CD8-positive, alpha-beta memory T cell (primary cell): Measurements from ENCODE around the gene SEMA6D. TPM values are rescaled to one million over a fixed set of nuclear protein-coding genes. Genes with fewer than 3 reads are reported as not detected.
"Not testable (repeated sequence)": the region's sequence is repeated elsewhere in the genome, so short reads cannot be mapped to it uniquely, and the experiment has no call there.

ENCODE experiments used
- CTCF ChIA-PET: fragments of 350-600 bp; sonication (Branson Sonifier 250); formaldehyde crosslinking; loops from one replicate; lab custom pipeline; 2021; ENCODE audit warnings: antibody characterized with exemption; lab: Charles Lee
- POLR2A ChIA-PET: fragments of 350-600 bp; sonication (Branson Sonifier 250); formaldehyde crosslinking; loops from one replicate; lab custom pipeline; 2021; ENCODE audit warnings: antibody characterized with exemption; lab: Charles Lee
- DNase-seq, 5 donors: peaks; one replicate each; pipeline versions ENCODE4 v3.0.0 to v3.0.0-alpha.2; 2020 to 2022; ENCODE audit warnings: mixed read lengths in 1 of 5
- H3K27ac ChIP-seq: one replicate; pipeline ENCODE4 v1.7.0; 2013; ENCODE audit warnings: low read depth, mild to moderate bottlenecking, low read length, moderate library complexity
- H3K27me3 ChIP-seq: 2 replicates; pipeline ENCODE4 v1.7.0; 2013; ENCODE audit warnings: low read length, mild to moderate bottlenecking; ENCODE audit not compliant: insufficient read depth, poor library complexity, severe bottlenecking
- H3K36me3 ChIP-seq: 2 replicates; pipeline ENCODE4 v1.7.0; 2013; ENCODE audit warnings: mild to moderate bottlenecking, low read length, moderate library complexity; ENCODE audit not compliant: insufficient read depth
- H3K4me1 ChIP-seq: 2 replicates; pipeline ENCODE4 v1.7.0; 2013; ENCODE audit warnings: mild to moderate bottlenecking, low read length, moderate library complexity; ENCODE audit not compliant: insufficient read depth
- H3K4me3 ChIP-seq: 2 replicates; pipeline ENCODE4 v1.7.0; 2013; ENCODE audit warnings: mild to moderate bottlenecking, low read length
- H3K9me3 ChIP-seq: 2 replicates; pipeline ENCODE4 v1.7.0; 2013; ENCODE audit warnings: mild to moderate bottlenecking, low read length
- H3K27ac Mint-ChIP-seq, 8 donors: one replicate each; pipeline ENCODE4 v1.8.0; 2020 to 2021; ENCODE audit warnings: mixed read lengths in 8 of 8, mild to moderate bottlenecking in 6 of 8, inconsistent platforms in 3 of 8, moderate library complexity in 3 of 8
- H3K27me3 Mint-ChIP-seq, 2 donors: one replicate each; pipeline ENCODE4 v1.8.0; 2020 to 2021; ENCODE audit warnings: mixed read lengths in 2 of 2, mild to moderate bottlenecking in 1 of 2, moderate library complexity in 1 of 2
- H3K36me3 Mint-ChIP-seq, 3 donors: one replicate each; pipeline ENCODE4 v1.8.0; 2020 to 2021; ENCODE audit warnings: mixed read lengths in 3 of 3, inconsistent platforms in 1 of 3, mild to moderate bottlenecking in 1 of 3
- H3K4me1 Mint-ChIP-seq, 3 donors: one replicate each; pipeline ENCODE4 v1.8.0; 2020 to 2021; ENCODE audit warnings: mixed read lengths in 3 of 3, inconsistent platforms in 1 of 3, mild to moderate bottlenecking in 1 of 3
- H3K4me3 Mint-ChIP-seq, 7 donors: one replicate each; pipeline ENCODE4 v1.8.0; 2020 to 2021; ENCODE audit warnings: mixed read lengths in 7 of 7, mild to moderate bottlenecking in 6 of 7, moderate library complexity in 4 of 7, inconsistent platforms in 2 of 7
- H3K9me3 Mint-ChIP-seq, 5 donors: one replicate each; pipeline ENCODE4 v1.8.0; 2020 to 2022; ENCODE audit warnings: mixed read lengths in 5 of 5, mild to moderate bottlenecking in 3 of 5, moderate library complexity in 2 of 5, inconsistent platforms in 1 of 5
- polyA plus RNA-seq: library from polyadenylated mRNA; unstranded; fragments of 300-500 nt; fragmentation: Illumina TruSeq; gene quantifications from one replicate; pipeline ENCODE4 v1.2.3, GENCODE V29; 2021
- total RNA-seq, 2 experiments: library from RNA; stranded (reverse); gene quantifications; one replicate each; pipeline ENCODE4 v1.2.3, GENCODE V29; 2021

SEMA6D gene
- total and polyA plus RNA-seq, 3 experiments from 2014 or later: not detected

- Histone ChIP-seq H3K4me3 (no peak overlapping the region), H3K36me3 (no peaks in the 10 kb centered on the region), H3K27ac (no peak overlapping the region), H3K27me3 (no peaks in the 10 kb centered on the region), H3K4me1 (no peaks in the 10 kb centered on the region), H3K9me3 (no peaks in the 10 kb centered on the region)
- peaks cover 0 to 4% (median 0%) of the 10 kb centered on the region in 5 donors for H3K9me3 Mint-ChIP-seq
- H3K4me3 Mint-ChIP-seq: no peak overlapping the region
- DNase-seq: no peak
- ChIA-PET CTCF (no interaction called here), POLR2A (no interaction called here)
- peaks cover 0 to 1% (median 0%) of the 10 kb centered on the region in 3 donors for H3K36me3 Mint-ChIP-seq
- no peaks in the 10 kb centered on the region for H3K27me3 Mint-ChIP-seq
- H3K4me1 Mint-ChIP-seq: no peaks in the 10 kb centered on the region
- H3K27ac Mint-ChIP-seq: no peak overlapping the region
Measured at GRCh38 chr15:47728886-47729285, 11.6 kb downstream of the SEMA6D start.

GRCh38 chr15:47731230-47731629 lies 13.9 kb downstream of the SEMA6D start:
- Mint-ChIP-seq H3K27ac (no peak overlapping the region), H3K9me3 (peaks cover 0 to 4% (median 0%) of the 10 kb centered on the region in 5 donors), H3K4me1 (no peaks in the 10 kb centered on the region), H3K36me3 (peaks cover 0 to 2% (median 0%) of the 10 kb centered on the region in 3 donors), H3K27me3 (no peaks in the 10 kb centered on the region), H3K4me3 (no peak overlapping the region)
- ChIA-PET CTCF (no interaction called here), POLR2A (no interaction called here)
- Histone ChIP-seq H3K27me3 (no peaks in the 10 kb centered on the region), H3K9me3 (no peaks in the 10 kb centered on the region), H3K36me3 (no peaks in the 10 kb centered on the region), H3K27ac (no peak overlapping the region), H3K4me1 (no peaks in the 10 kb centered on the region), H3K4me3 (no peak overlapping the region)
- DNase-seq: no peak

GRCh38 chr15:47732248-47732647 lies 14.9 kb downstream of the SEMA6D start:
- no peaks in the 10 kb centered on the region for H3K27me3 Mint-ChIP-seq
- ChIA-PET CTCF (no interaction called here), POLR2A (no interaction called here)
- peaks cover 0 to 7% (median 0%) of the 10 kb centered on the region in 5 donors for H3K9me3 Mint-ChIP-seq
- H3K4me1 Mint-ChIP-seq: no peaks in the 10 kb centered on the region
- no peak overlapping the region for H3K27ac ChIP-seq
- H3K4me3 Mint-ChIP-seq: no peak overlapping the region
- no peak overlapping the region for H3K27ac Mint-ChIP-seq
- H3K36me3 Mint-ChIP-seq: peaks cover 0 to 2% (median 0%) of the 10 kb centered on the region in 3 donors
- H3K27me3 ChIP-seq: no peaks in the 10 kb centered on the region
- H3K36me3 ChIP-seq: no peaks in the 10 kb centered on the region
- no peak overlapping the region for H3K4me3 ChIP-seq
- DNase-seq: no peak
- H3K4me1 ChIP-seq: no peaks in the 10 kb centered on the region
- H3K9me3 ChIP-seq: no peaks in the 10 kb centered on the region

- Mint-ChIP-seq H3K36me3 (peaks cover 0 to 2% (median 0%) of the 10 kb centered on the region in 3 donors), H3K4me1 (no peaks in the 10 kb centered on the region)
- CTCF ChIA-PET: no interaction called here
Measured at GRCh38 chr15:47733085-47733484, 15.8 kb downstream of the SEMA6D start.

GRCh38 chr15:47736143-47736786 lies 19.0 kb downstream of the SEMA6D start:
- ChIA-PET CTCF (no interaction called here), POLR2A (no interaction called here)
- Histone ChIP-seq H3K27ac (no peak overlapping the region), H3K9me3 (no peaks in the 10 kb centered on the region), H3K27me3 (no peaks in the 10 kb centered on the region), H3K4me1 (no peaks in the 10 kb centered on the region), H3K4me3 (no peak overlapping the region), H3K36me3 (no peaks in the 10 kb centered on the region)
- Mint-ChIP-seq H3K4me3 (no peak overlapping the region), H3K27ac (no peak overlapping the region), H3K4me1 (no peaks in the 10 kb centered on the region), H3K27me3 (no peaks in the 10 kb centered on the region), H3K9me3 (peaks cover 0 to 7% (median 0%) of the 10 kb centered on the region in 5 donors), H3K36me3 (peaks cover 0 to 2% (median 0%) of the 10 kb centered on the region in 3 donors)
- DNase-seq: no peak

More at GRCh38 chr15:47733085-47733484, 15.8 kb downstream of the SEMA6D start:
- POLR2A ChIA-PET: no interaction called here
- Mint-ChIP-seq H3K9me3 (peaks cover 0 to 7% (median 0%) of the 10 kb centered on the region in 5 donors), H3K27ac (no peak overlapping the region), H3K4me3 (no peak overlapping the region), H3K27me3 (no peaks in the 10 kb centered on the region)
- Histone ChIP-seq H3K4me3 (no peak overlapping the region), H3K4me1 (no peaks in the 10 kb centered on the region), H3K27me3 (no peaks in the 10 kb centered on the region), H3K9me3 (no peaks in the 10 kb centered on the region), H3K36me3 (no peaks in the 10 kb centered on the region), H3K27ac (no peak overlapping the region)
- DNase-seq: no peak

GRCh38 chr15:47737477-47737876 lies 20.2 kb downstream of the SEMA6D start:
- no peak overlapping the region for H3K4me3 ChIP-seq
- ChIA-PET POLR2A (no interaction called here), CTCF (no interaction called here)
- H3K36me3 ChIP-seq: no peaks in the 10 kb centered on the region
- H3K4me1 Mint-ChIP-seq: no peaks in the 10 kb centered on the region
- DNase-seq: no peak
- no peaks in the 10 kb centered on the region for H3K4me1 ChIP-seq
- H3K27ac Mint-ChIP-seq: no peak overlapping the region
- H3K27me3 ChIP-seq: no peaks in the 10 kb centered on the region
- no peaks in the 10 kb centered on the region for H3K27me3 Mint-ChIP-seq
- H3K9me3 ChIP-seq: no peaks in the 10 kb centered on the region
- peaks cover 0 to 2% (median 0%) of the 10 kb centered on the region in 3 donors for H3K36me3 Mint-ChIP-seq
- peaks cover 0 to 7% (median 0%) of the 10 kb centered on the region in 5 donors for H3K9me3 Mint-ChIP-seq
- no peak overlapping the region for H3K27ac ChIP-seq
- H3K4me3 Mint-ChIP-seq: no peak overlapping the region

GRCh38 chr15:47738144-47738825 lies 21.0 kb downstream of the SEMA6D start:
- H3K36me3 ChIP-seq, CTCF ChIA-PET, H3K9me3 Mint-ChIP-seq, H3K4me3 ChIP-seq, H3K4me3 Mint-ChIP-seq, H3K36me3 Mint-ChIP-seq, H3K27me3 Mint-ChIP-seq, H3K4me1 Mint-ChIP-seq, POLR2A ChIA-PET, H3K27me3 ChIP-seq, H3K4me1 ChIP-seq, H3K9me3 ChIP-seq, H3K27ac Mint-ChIP-seq, H3K27ac ChIP-seq, DNase-seq: not testable (repeated sequence)

GRCh38 chr15:47741082-47741481 lies 23.8 kb downstream of the SEMA6D start:
- H3K9me3 Mint-ChIP-seq: peaks cover 0 to 3% (median 0%) of the 10 kb centered on the region in 5 donors
- Histone ChIP-seq H3K9me3 (no peaks in the 10 kb centered on the region), H3K36me3 (no peaks in the 10 kb centered on the region), H3K4me1 (no peaks in the 10 kb centered on the region), H3K27ac (no peak overlapping the region), H3K4me3 (no peak overlapping the region), H3K27me3 (no peaks in the 10 kb centered on the region)
- H3K27ac Mint-ChIP-seq: no peak overlapping the region
- POLR2A ChIA-PET: no interaction called here
- no peak overlapping the region for H3K4me3 Mint-ChIP-seq
- no peaks in the 10 kb centered on the region for H3K4me1 Mint-ChIP-seq
- DNase-seq: no peak
- H3K36me3 Mint-ChIP-seq: no peaks in the 10 kb centered on the region
- H3K27me3 Mint-ChIP-seq: no peaks in the 10 kb centered on the region
- CTCF ChIA-PET: no interaction called here
